WTC11 (cell line): ENCODE measurements around the gene RAB3GAP1. TPM values are rescaled to one million over a fixed set of nuclear protein-coding genes. Genes with fewer than 3 reads are reported as not detected.

Experiments
- ATAC-seq: fragments of 200-7000 bp; cut with Tn5 transposase; 2 replicates; pipeline ENCODE4 v1.10.0; 2021; ENCODE audit warnings: mild to moderate bottlenecking, moderate library complexity
- CTCF ChIA-PET: fragments of 300-600 bp; sonication (Branson Sonifier 250); formaldehyde crosslinking; loops from one replicate; lab custom pipeline; 2021; ENCODE audit warnings: antibody characterized with exemption; lab: Charles Lee
- POLR2A ChIA-PET: fragments of 350-600 bp; sonication (Branson Sonifier 250); formaldehyde crosslinking; loops from one replicate; lab custom pipeline; 2021; ENCODE audit warnings: antibody characterized with exemption; lab: Charles Lee
- DNase-seq: peaks from one replicate; pipeline ENCODE4 v3.0.0; 2021; ENCODE audit warnings: low spot score
- H3K27ac Mint-ChIP-seq: 2 replicates; pipeline ENCODE4 v1.8.0; 2021; ENCODE audit warnings: mixed read lengths
- H3K27me3 Mint-ChIP-seq: 2 replicates; pipeline ENCODE4 v1.8.0; 2021; ENCODE audit warnings: low read depth, mild to moderate bottlenecking, moderate library complexity, mixed read lengths
- H3K36me3 Mint-ChIP-seq: 2 replicates; pipeline ENCODE4 v1.8.0; 2021; ENCODE audit warnings: mixed read lengths
- H3K4me1 Mint-ChIP-seq: 2 replicates; pipeline ENCODE4 v1.8.0; 2022; ENCODE audit warnings: mixed read lengths
- H3K4me3 Mint-ChIP-seq: 2 replicates; pipeline ENCODE4 v1.8.0; 2021; ENCODE audit warnings: mild to moderate bottlenecking, moderate library complexity, mixed read lengths
- H3K9me3 Mint-ChIP-seq: 2 replicates; pipeline ENCODE4 v1.8.0; 2021; ENCODE audit warnings: mixed read lengths
- AFF4 ChIP-seq: sonication (generic); formaldehyde crosslinking; IDR thresholded peaks from 2 replicates; pipeline ENCODE4 v1.8.1; 2023; ENCODE audit warnings: mild to moderate bottlenecking, missing genetic modification reagents, borderline replicate concordance
- ATF2 ChIP-seq: sonication (generic); formaldehyde crosslinking; IDR thresholded peaks from 2 replicates; pipeline ENCODE4 v1.8.1; 2022; ENCODE audit warnings: low read depth, missing genetic modification reagents, borderline replicate concordance
- ATF6 ChIP-seq: sonication (generic); formaldehyde crosslinking; IDR thresholded peaks from 2 replicates; pipeline ENCODE4 v1.8.1; 2023; ENCODE audit warnings: mild to moderate bottlenecking, missing genetic modification reagents
- E2F1 ChIP-seq: sonication (generic); formaldehyde crosslinking; IDR thresholded peaks from 2 replicates; pipeline ENCODE4 v1.8.0; 2022; ENCODE audit warnings: mild to moderate bottlenecking, missing genetic modification reagents
- E2F4 ChIP-seq: sonication (generic); formaldehyde crosslinking; IDR thresholded peaks from 2 replicates; pipeline ENCODE4 v1.8.1; 2022; ENCODE audit warnings: low read depth, mild to moderate bottlenecking, moderate library complexity, missing genetic modification reagents, borderline replicate concordance
- KAT7 ChIP-seq: sonication (generic); formaldehyde crosslinking; IDR thresholded peaks from 2 replicates; pipeline ENCODE4 v1.8.1; 2023; ENCODE audit warnings: missing genetic modification reagents, mild to moderate bottlenecking, borderline replicate concordance
- MLX ChIP-seq: sonication (generic); formaldehyde crosslinking; IDR thresholded peaks from 2 replicates; pipeline ENCODE4 v1.8.1; 2023; ENCODE audit warnings: mild to moderate bottlenecking, missing genetic modification reagents, moderate library complexity
- MXD4 ChIP-seq: fragments of 250-450 bp; sonication (Bioruptor Pico); IDR thresholded peaks from 2 replicates; pipeline ENCODE4 v1.8.0; 2021; ENCODE audit warnings: mild to moderate bottlenecking, moderate library complexity, borderline replicate concordance
- NR1H2 ChIP-seq: sonication (generic); formaldehyde crosslinking; IDR thresholded peaks from 2 replicates; pipeline ENCODE4 v1.9.0; 2021; ENCODE audit warnings: mild to moderate bottlenecking, moderate library complexity, missing genetic modification reagents
- NR2C2 ChIP-seq: sonication (generic); formaldehyde crosslinking; IDR thresholded peaks from 2 replicates; pipeline ENCODE4 v1.8.0; 2022; ENCODE audit warnings: mild to moderate bottlenecking, missing genetic modification reagents
- NR3C1 ChIP-seq: sonication (generic); formaldehyde crosslinking; conservative IDR thresholded peaks from 2 replicates; pipeline ENCODE4 v1.8.1; 2023; ENCODE audit warnings: low read depth, mild to moderate bottlenecking, missing genetic modification reagents
- PREB ChIP-seq: sonication (generic); formaldehyde crosslinking; IDR thresholded peaks from 2 replicates; pipeline ENCODE4 v1.8.1; 2022; ENCODE audit warnings: mild to moderate bottlenecking, missing genetic modification reagents, moderate library complexity, borderline replicate concordance
- RELA ChIP-seq: sonication (generic); formaldehyde crosslinking; IDR thresholded peaks from 2 replicates; pipeline ENCODE4 v1.8.1; 2022; ENCODE audit warnings: missing genetic modification reagents, mild to moderate bottlenecking, borderline replicate concordance
- RORB ChIP-seq: fragments of 250-450 bp; sonication (Bioruptor Pico); IDR thresholded peaks from 2 replicates; pipeline ENCODE4 v1.9.0; 2021; ENCODE audit warnings: mild to moderate bottlenecking
- SOX15 ChIP-seq: fragments of 250-450 bp; sonication (Bioruptor Pico); IDR thresholded peaks from 2 replicates; pipeline ENCODE4 v1.9.0; 2021; ENCODE audit warnings: mild to moderate bottlenecking
- STAT6 ChIP-seq: sonication (generic); formaldehyde crosslinking; conservative IDR thresholded peaks from 2 replicates; pipeline ENCODE4 v1.8.1; 2023; ENCODE audit warnings: mild to moderate bottlenecking, low read depth, missing genetic modification reagents, moderate library complexity
- TEAD1 ChIP-seq: sonication (generic); formaldehyde crosslinking; IDR thresholded peaks from 2 replicates; pipeline ENCODE4 v1.8.0; 2022; ENCODE audit warnings: mild to moderate bottlenecking, missing genetic modification reagents
- ZBTB43 ChIP-seq: sonication (generic); formaldehyde crosslinking; IDR thresholded peaks from 2 replicates; pipeline ENCODE4 v1.8.1; 2023; ENCODE audit warnings: mild to moderate bottlenecking, missing genetic modification reagents
- ZNF317 ChIP-seq: sonication (generic); formaldehyde crosslinking; IDR thresholded peaks from 2 replicates; pipeline ENCODE4 v1.8.1; 2023; ENCODE audit warnings: low read depth, mild to moderate bottlenecking, moderate library complexity, missing genetic modification reagents, borderline replicate concordance
- ZNF671 ChIP-seq: fragments of 250-450 bp; sonication (Bioruptor Pico); IDR thresholded peaks from 2 replicates; pipeline ENCODE4 v1.8.0; 2021; ENCODE audit warnings: mild to moderate bottlenecking
- total RNA-seq: library from RNA; stranded (reverse); gene quantifications from 3 replicates; pipeline ENCODE4 v1.2.3, GENCODE V29; 2021

RAB3GAP1 gene
- total RNA-seq, 1 experiment from 2014 or later = 27.6 TPM

GRCh38 chr2:135022952-135023880 lies 28.9 kb upstream of the RAB3GAP1 start:
- ChIA-PET CTCF (interaction anchor here (0.7 kb wide), 1 partner anchor 20 kb away, joined by 3 read pairs; no protein-coding TSS in a partner anchor), POLR2A (no interaction called here)
- no peaks in the 10 kb centered on the region for H3K27me3 Mint-ChIP-seq
- no peak for TF ChIP-seq ZBTB43
- no peak for TF ChIP-seq MLX
- TF ChIP-seq MXD4 (CRISPR knock-in tag) = no peak
- TF ChIP-seq ATF2 (CRISPR knock-in tag) = no peak
- no peak for TF ChIP-seq KAT7 (CRISPR knock-in tag)
- TF ChIP-seq SOX15 (CRISPR knock-in tag) = no peak
- no peak for TF ChIP-seq E2F1 (CRISPR knock-in tag)
- TF ChIP-seq AFF4 (CRISPR knock-in tag) = no peak
- TF ChIP-seq E2F4 (CRISPR knock-in tag) = no peak
- TF ChIP-seq RELA (CRISPR knock-in tag) = no peak
- TF ChIP-seq NR3C1 (CRISPR knock-in tag) = no peak
- no peak for TF ChIP-seq STAT6 (CRISPR knock-in tag)
- TF ChIP-seq ATF6 (CRISPR knock-in tag) = no peak
- no peak for TF ChIP-seq ZNF317 (CRISPR knock-in tag)
- no peak for TF ChIP-seq TEAD1 (CRISPR knock-in tag)
- no peak for TF ChIP-seq PREB (CRISPR knock-in tag)
- TF ChIP-seq NR1H2 (CRISPR knock-in tag) = no peak
- TF ChIP-seq NR2C2 (CRISPR knock-in tag) = no peak
- TF ChIP-seq ZNF671 = no peak
- no peak for TF ChIP-seq RORB
- DNase-seq (no peak), ATAC-seq (no peak)
- no peak overlapping the region for H3K4me3 Mint-ChIP-seq
- no peaks in the 10 kb centered on the region for H3K36me3 Mint-ChIP-seq
- H3K4me1 Mint-ChIP-seq = no peaks in the 10 kb centered on the region
- H3K27ac Mint-ChIP-seq = no peak overlapping the region
- no peaks in the 10 kb centered on the region for H3K9me3 Mint-ChIP-seq
